ENCODE results near the gene CARNS1.
A peak's percentile ranks its signal among the peaks of the same experiment; 100 is the strongest.
"Not testable (repeated sequence)": the region's sequence is repeated elsewhere in the genome, so short reads cannot be mapped to it uniquely, and the experiment has no call there.

CARNS1 gene

GRCh38 chr11:67397536-67397935 is 17.9 kb upstream of the CARNS1 start:
- no peak for DNase-seq

- DNase-seq: no peak
Observed at GRCh38 chr11:67397986-67398660, 17.4 kb upstream of the CARNS1 start.

- no peak for DNase-seq
Observed at GRCh38 chr11:67398661-67399563, 16.6 kb upstream of the CARNS1 start.

GRCh38 chr11:67400251-67400941 is 15.1 kb upstream of the CARNS1 start:
- no peak for DNase-seq

GRCh38 chr11:67400942-67401494 is 14.5 kb upstream of the CARNS1 start:
- DNase-seq: no peak

GRCh38 chr11:67401495-67402191 is 13.8 kb upstream of the CARNS1 start, which contains the start of gene PPP1CA:
TSS of gene PPP1CA (minus strand) at chr11:67401858. CDS start at chr11:67401782, 76 bp downstream.
- peak; percentile 94 for DNase-seq

- not testable (repeated sequence) for DNase-seq
Observed at GRCh38 chr11:67402192-67402839, 13.2 kb upstream of the CARNS1 start.

- not testable (repeated sequence) for DNase-seq
Observed at GRCh38 chr11:67403085-67403484, 12.4 kb upstream of the CARNS1 start.

GRCh38 chr11:67404515-67405195 is 10.8 kb upstream of the CARNS1 start:
- peak; percentile 77 for DNase-seq

- DNase-seq: peak; percentile 50
Observed at GRCh38 chr11:67405196-67405567, 10.3 kb upstream of the CARNS1 start.

- DNase-seq: no peak
Observed at GRCh38 chr11:67405688-67406339, 9.7 kb upstream of the CARNS1 start.

GRCh38 chr11:67406420-67406968 is 9.0 kb upstream of the CARNS1 start:
- no peak for DNase-seq

GRCh38 chr11:67406969-67407687 is 8.3 kb upstream of the CARNS1 start:
- peak; percentile 58 for DNase-seq

GRCh38 chr11:67407688-67408163 is 7.8 kb upstream of the CARNS1 start:
- DNase-seq: no peak

GRCh38 chr11:67408437-67409200 is 6.9 kb upstream of the CARNS1 start:
- DNase-seq: peak; percentile 58

- DNase-seq: peak; percentile 83
Observed at GRCh38 chr11:67409261-67409666, 6.2 kb upstream of the CARNS1 start.

- DNase-seq: peak; percentile 33
Observed at GRCh38 chr11:67409781-67410368, 5.6 kb upstream of the CARNS1 start.

- no peak for DNase-seq
Observed at GRCh38 chr11:67410369-67410831, 5.1 kb upstream of the CARNS1 start.

Measured in CD4-positive, alpha-beta T cell treated with Interleukin-17A for 4 hours (primary cell).